GM10266 (cell line): ENCODE data around the gene FAM111A.

Experiments used
- DNase-seq: peaks from one replicate; pipeline ENCODE4 v3.0.0; 2012; ENCODE audit errors: extremely low spot score
- CTCF ChIP-seq: IDR thresholded peaks from 2 replicates; pipeline ENCODE4 v1.5.1; 2012; ENCODE audit warnings: mild to moderate bottlenecking, low read depth; ENCODE audit not compliant: control insufficient read depth, insufficient read depth; ENCODE audit errors: missing control alignments

Gene FAM111A

GRCh38 chr11:59172345-59173079 is 29.9 kb downstream of the FAM111A start:
- peak; percentile 72 for DNase-seq
- TF ChIP-seq CTCF: no peak

DNA sequence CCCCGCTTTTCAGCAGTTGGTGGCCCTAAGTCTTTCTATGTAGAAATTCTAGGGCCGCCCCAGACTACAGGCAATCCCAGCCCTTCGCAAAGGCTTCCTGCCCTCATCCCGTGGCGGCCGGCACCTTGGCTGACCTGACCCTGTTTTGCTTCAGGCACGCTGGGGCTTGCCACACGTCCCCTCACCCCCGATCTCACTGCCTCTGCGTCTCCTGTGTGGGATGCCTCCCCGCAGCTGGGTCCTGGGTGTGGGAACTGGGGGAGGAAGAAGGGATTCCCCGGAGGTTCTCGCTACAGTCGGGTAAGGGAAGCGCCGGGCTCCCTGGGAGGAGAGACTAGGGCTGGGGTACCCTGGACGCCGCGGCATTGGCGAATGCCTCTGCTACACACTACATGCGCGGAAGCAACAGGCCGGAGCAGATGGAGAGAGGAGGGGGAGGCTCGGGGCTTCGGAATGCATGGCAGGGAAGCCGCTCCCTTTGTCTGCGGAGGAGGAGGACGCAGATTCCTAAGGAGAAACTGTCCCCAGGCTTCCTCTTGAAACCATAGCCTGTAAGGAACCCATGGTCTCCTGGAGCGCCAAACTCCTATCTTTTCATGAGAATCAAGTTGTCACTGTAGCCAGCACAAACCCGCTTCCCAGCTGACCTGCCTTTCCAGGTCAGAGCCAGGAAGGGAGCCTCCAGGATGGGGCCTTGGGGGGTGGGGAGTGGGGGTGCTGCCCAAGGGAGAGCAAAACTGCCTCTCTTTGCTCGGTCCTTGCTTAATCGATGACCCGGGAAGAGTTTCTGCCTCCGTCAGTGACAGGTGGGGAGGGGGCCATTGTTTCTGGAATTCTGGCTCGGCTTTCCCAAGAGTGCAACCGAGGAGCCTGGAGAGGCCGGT is 30.7 kb downstream of the FAM111A start:
- no peak for TF ChIP-seq CTCF
- DNase-seq: no peak

DNA sequence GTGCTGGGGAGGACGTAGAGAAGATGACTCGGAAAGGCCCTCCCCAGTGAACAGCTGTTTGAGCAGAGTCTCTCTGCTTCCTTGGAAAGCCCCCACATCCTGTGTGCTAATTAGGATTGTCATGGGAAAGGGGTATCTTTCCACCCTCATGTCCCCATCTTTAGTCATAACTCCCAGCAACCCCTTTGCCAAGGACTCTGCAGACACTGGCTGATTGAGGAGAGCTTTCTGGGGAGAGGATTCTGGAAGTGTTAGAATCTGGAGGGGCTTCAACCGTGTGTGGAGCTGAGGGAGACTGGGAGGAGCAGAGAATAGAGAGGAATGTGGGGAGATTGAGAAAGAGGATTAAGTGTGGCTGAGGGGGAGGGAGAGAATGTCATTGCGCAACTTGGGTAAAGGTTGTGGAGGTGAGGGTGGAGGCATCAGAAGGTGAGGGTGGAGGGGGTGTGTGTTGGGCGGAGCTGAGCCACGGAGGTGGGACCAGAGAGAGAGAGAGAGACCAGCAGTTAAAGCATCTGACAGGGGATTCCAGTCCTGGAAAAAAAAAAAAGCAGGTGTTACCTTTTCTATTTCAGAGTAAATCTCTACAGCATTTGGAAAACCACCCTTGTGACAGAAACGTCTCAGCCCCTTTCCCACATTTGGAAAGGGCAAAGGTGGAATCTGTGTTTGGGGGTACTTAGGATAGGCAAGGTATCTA is 31.5 kb downstream of the FAM111A start:
- DNase-seq: peak; percentile 56

GRCh38 chr11:59174664-59175033 is 32.0 kb downstream of the FAM111A start:
- DNase-seq: no peak
- TF ChIP-seq CTCF: no peak

More for the DNA sequence above, 31.5 kb downstream of the FAM111A start:
- TF ChIP-seq CTCF: no peak

DNA sequence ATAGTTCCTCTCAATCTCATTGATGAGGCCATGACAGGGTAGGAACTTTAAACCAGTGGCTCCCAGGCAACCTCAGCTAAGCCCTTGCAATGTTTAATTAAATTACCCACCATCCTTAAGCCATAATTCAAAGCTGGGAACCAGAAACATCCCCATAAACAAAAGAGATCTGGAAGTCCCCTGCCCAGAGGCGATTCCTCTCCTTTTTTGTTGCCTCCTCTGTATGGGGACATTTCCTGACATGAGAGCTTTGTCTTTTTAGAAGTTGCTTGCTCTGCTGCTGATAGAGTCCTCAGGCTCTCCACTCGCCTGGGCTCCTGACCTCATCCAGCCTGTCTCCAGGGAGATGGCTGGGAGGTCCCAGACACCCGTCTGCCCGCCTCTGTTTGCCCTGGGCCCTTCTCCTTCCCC is 32.4 kb downstream of the FAM111A start:
- TF ChIP-seq CTCF: no peak
- no peak for DNase-seq

GRCh38 chr11:59176330-59176729 is 33.7 kb downstream of the FAM111A start:
- DNase-seq: no peak
- no peak for TF ChIP-seq CTCF
